Measurements from ENCODE around the gene ITGB2.

The ITGB2 gene

DNA sequence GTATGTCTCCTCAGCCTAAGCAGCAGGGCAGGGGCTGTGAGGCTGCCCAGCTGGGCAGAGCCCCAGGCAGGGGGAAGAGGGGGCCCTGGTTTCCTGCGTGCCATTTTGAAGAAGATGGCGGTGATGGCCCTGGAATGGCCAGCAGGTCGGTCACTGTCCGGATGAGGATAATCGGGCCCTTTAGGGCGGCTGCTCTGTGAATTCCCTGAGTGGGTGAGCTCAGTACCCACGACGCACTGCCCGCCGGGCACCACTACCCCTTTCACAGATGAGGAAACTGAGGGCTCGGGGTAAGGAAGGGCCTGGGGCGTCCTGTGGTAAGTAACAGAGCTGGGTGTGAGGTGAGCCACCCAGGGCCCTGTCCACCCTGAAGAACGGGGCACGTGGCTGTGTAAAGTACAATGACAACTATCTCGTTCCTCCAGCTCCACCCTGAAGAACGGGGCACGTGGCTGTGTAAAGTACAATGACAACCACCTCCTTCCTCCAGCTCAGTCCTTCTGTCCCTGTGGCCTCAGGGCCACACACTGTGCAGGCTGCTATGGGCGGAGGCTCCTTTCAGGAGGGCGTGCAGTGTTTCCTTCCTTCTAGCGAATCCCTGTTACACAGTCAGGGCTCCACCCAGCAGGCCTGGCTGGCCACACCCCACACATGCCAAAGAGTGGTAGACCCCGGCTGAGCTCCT, 23.2 kb downstream of the ITGB2 start:
- no peak for DNase-seq (ENCODE audit: low read depth)

- no peak for DNase-seq (ENCODE audit: low read depth)
Measured at GRCh38 chr21:44896561-44897286, 24.0 kb downstream of the ITGB2 start.

GRCh38 chr21:44895859-44896258, 24.8 kb downstream of the ITGB2 start:
- no peak for DNase-seq (ENCODE audit: low read depth)

- no peak for DNase-seq (ENCODE audit: low read depth)
Measured at GRCh38 chr21:44894687-44895302, 25.9 kb downstream of the ITGB2 start.

DNA sequence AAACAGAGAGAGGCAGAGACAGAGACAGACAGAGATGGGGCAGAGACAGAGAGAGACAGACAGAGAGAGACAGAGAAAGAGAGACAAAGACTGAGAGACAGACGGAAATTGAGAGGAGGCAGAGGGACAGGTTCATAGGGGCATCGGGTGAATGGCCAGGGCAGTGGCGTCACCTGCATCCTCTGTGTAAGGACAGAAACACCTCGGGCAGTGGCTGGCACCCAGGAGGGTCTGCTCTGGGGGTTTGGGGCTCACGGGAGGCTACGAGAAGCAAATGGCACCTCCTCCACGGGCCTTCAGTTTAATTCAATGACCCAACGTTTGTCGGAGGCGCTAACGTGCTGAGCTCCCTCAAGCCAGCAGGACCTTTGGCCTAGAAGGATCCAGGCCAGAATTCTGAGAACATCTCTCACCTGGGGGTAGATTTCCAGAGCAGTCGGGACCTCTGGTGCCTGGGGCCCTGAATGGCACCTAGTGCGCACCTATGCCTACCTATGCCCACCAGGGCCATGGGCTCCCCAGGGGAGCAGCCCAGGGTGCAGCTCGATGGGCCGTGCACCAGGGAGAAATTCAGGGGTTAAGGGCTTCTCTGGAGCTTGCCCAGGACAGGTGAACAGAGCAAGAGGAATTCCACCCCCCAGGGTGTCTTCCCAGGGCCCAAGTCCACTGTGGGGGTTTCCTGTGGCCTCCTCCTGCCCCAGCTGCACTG, 26.6 kb downstream of the ITGB2 start:
- DNase-seq (ENCODE audit: low read depth) = no peak

DNA sequence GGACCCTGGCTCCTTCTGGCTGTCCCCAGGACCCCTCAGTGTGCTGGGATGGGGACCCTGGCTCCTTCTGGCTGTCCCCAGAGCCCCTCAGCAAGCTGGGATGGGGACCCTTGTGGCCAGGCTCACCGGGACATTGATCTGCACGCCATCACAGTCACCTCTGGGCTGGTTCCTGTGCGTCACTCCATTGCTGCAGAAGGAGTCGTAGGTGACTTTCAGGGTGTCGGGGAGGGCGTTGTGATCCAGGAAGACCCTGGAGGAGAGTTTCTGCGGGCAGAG, 27.5 kb downstream of the ITGB2 start:
- DNase-seq (ENCODE audit: low read depth) = no peak

DNA sequence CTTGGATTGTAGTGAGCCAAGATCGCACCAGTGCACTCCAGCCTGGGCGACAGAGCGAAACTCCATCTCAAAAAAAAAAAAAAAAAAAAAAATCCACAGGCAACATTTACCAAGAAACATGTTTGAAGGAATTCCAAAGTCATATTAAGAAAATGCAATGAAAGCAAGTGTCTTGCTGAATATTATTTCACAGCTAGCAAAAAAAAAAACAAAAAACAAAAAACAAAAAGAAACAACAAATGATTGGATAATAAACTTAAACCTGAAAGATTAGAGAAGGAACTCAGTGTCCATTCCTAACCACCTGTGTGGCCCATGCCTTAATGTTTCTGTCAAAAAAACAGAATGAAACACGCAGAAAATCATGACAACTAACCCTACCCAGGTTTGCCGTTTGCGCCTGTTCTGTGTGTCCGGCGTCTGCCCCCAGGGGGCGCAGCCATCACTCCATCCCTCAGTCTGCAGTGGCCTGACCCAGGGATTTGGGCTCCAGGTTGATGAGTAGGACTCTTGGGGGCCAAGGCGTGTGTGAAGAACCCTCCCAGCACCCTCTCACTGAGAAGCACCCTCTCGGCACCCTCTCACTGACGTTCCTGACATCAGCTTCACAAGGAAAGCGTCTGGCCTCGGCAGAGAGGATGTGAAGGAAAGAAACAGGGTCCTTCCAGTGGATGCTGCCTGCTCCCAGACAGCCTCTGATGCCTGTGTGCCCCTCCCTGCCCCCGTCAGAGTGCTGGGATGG, 28.0 kb downstream of the ITGB2 start:
- DNase-seq (ENCODE audit: low read depth) = peak; percentile 67

- no peak for DNase-seq (ENCODE audit: low read depth)
Measured at GRCh38 chr21:44892095-44892494, 28.6 kb downstream of the ITGB2 start.

DNA sequence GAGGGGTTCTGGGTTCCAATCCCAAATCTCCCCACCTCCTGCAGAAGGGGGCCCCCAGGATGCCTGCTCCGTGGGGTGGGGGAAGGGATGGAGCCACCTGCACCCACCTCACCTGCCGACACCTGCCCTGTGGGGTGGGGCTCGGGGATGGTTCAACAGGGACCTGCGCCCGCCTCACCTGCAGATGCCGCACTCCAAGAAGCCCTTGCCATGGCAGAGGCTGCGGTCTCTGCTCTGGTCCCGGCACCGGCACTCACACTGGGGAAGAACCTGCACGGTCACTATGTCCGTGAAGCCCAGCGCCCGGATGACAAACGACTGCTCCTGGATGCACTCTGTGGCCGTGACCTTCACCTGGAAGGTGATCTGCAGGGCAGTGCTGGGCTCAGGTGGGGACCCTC, 29.1 kb downstream of the ITGB2 start:
- no peak for DNase-seq (ENCODE audit: low read depth)

GRCh38 chr21:44890961-44891541, 29.6 kb downstream of the ITGB2 start:
- no peak for DNase-seq (ENCODE audit: low read depth)

- DNase-seq (ENCODE audit: low read depth) = no peak
Measured at GRCh38 chr21:44890338-44890931, 30.3 kb downstream of the ITGB2 start.

DNA sequence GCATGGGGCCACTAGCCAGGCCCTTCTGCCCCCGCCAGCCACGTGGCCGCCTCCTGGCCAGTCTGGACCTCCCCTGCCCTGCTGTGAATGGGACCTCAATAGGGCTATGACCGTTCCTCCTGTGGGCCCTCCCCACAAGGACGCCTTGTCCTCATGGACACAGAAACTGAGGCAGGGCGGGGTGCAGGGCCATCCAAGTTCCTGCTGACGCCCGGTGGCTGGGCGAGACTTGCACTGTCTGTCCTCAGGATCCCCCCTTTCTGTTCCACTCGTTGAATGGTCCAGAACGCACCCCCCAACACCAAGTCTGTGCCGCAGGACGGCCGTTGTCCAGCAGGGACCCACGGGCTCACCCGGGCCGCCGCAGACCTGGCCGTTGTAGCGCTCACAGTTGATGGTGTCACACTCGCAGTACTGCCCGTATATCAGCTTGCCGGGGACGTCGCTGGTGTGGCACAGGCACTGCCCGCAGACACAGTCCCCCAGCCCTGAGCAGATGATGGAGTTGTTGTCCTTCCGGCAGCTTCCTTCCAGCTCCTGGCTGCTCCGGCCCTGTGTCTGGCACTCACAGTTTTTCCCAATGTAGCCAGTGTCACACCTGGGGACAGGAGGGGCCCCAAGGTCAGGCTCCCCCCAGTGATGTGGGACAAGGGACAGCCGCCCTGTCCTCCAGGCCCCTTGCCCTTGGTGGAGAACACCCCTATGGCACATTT, 30.9 kb downstream of the ITGB2 start:
- no peak for DNase-seq (ENCODE audit: low read depth)

GRCh38 chr21:44888581-44889550, 31.8 kb downstream of the ITGB2 start:
- no peak for DNase-seq (ENCODE audit: low read depth)

GRCh38 chr21:44887807-44888580, 32.7 kb downstream of the ITGB2 start:
- no peak for DNase-seq (ENCODE audit: low read depth)

- DNase-seq (ENCODE audit: low read depth) = no peak
Measured at GRCh38 chr21:44887126-44887806, 33.4 kb downstream of the ITGB2 start.

DNA sequence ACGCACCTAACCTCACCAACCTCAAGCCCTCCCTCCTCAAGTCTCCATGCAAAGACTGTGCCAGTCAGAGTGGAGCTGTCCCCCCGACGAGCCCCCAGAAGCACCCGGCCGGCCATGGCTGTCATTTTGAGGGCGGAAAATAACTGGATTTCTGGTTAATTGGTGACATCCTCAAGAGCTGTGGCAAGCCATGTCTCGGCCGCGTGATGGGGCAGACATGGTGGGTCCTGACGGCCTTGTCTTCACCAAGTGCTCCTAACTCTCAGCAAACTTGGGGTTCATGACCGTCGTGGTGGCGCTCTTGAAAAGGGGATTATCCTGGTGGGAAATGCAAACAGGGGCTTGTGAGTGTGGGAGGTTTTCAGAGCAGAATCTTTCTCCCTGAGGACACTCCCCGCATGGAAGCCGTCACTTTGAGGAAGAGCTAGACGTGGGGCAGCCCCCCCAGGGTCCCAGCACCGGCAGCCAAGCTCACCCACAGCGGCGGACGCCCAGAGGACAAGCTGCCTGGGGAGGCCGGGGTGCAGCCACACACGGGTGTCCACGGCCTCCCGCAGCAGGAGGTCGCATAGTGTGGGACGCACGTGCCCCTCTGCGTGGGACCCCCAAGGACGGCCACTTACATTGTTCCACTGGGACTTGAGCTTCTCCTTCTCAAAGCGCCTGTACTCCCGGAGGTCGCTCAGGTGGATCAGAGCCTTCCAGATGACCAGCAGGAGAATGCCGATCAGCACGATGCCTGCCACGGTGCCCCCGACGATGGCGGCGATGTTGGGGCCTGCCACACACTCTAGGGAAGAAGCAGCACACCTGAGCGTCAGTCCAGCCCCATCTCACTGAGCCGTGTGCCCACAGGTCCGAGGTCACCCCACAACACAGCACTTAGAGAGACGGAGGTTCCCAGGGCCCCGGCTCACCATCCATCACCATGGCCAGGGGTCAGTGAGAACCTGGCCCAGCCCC, 34.3 kb downstream of the ITGB2 start:
- no peak for DNase-seq (ENCODE audit: low read depth)

DNA sequence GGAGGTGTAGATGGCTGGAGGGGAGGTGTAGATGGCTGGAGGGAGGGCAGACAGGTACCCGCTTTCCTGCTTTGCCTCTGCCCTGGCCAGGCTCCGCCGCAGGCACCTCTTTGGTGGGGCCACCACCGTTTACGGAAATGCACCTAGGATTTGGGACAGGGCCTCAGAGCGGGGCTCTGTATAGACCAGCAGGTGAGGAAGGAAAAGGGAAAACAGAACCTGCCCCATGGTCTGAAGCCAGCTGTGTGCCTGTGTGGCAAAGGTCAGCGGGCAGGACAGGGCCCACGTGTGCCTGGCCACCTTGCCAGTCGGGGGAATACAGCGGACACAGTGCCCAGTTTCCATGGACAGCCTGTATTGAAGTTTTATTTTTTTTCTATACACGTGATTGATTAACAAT, 35.1 kb downstream of the ITGB2 start:
- DNase-seq (ENCODE audit: low read depth) = no peak

Data from activated gamma-delta T cell treated with anti-CD3 and anti-CD28 coated beads, Interleukin-2, amount 50 U/mL, for 16 hours (primary cell).